K562 (cell line): Measurements from ENCODE around the gene SLX4IP. TPM values are rescaled to one million over a fixed set of nuclear protein-coding genes. Genes with fewer than 3 reads are reported as not detected.

ENCODE experiments used
- ATAC-seq: fragments of 200-7000 bp; cut with Tn5 transposase; 3 replicates; pipeline ENCODE4 v1.9.1; 2020; ENCODE audit warnings: moderate library complexity
- BruUV-seq: library from RNA; stranded (reverse); fragments of 400-500 nt; replicated peaks from 2 replicates; lab custom pipeline; 2021; lab: Mats Ljungman, UMichigan
- CTCF ChIA-PET: fragments of 300-600 bp; formaldehyde crosslinking; extraction: SDS; loops from one replicate; lab custom pipeline; 2021; ENCODE audit warnings: low intra/inter-chr PET ratio; lab: Yijun Ruan, JAX
- POLR2A ChIA-PET: fragments of 300-600, 350-650 bp; sonication (Branson Sonifier 250); formaldehyde crosslinking; extraction: SDS; loops from one replicate; lab custom pipeline; 2021; ENCODE audit warnings: antibody characterized with exemption, inconsistent platforms; lab: Yijun Ruan, JAX
- DNase-seq, 4 experiments: peaks; one replicate each; pipeline versions ENCODE4 v3.0.0 to v3.0.0-alpha.2; 2011 to 2018; ENCODE audit warnings: low spot score in 3 of 4, mixed read lengths in 3 of 4; ENCODE audit errors: extremely low read depth in 1 of 4
- FAIRE-seq: peaks from 2 replicates; lab custom pipeline; 2011; peaks lifted over from hg19 to GRCh38; lab: Jason Lieb, UNC
- H2AFZ ChIP-seq: 2 replicates; pipeline ENCODE4 v1.6.0; 2011; ENCODE audit warnings: low read depth, low read length, control low read depth, inconsistent platforms
- H3K27ac ChIP-seq: fragments of 200-600 bp; 3 replicates; pipeline ENCODE4 v1.8.0; 2011; ENCODE audit warnings: low read depth, mild to moderate bottlenecking, control low read depth, inconsistent platforms, low read length, moderate library complexity, mixed read lengths; ENCODE audit errors: extremely low read depth
- H3K27me3 ChIP-seq, 2 experiments: fragments of 300-600 bp in 1 of 2; 2 replicates in 1 of 2; 3 replicates in 1 of 2; pipeline versions ENCODE4 v1.6.0 to v1.8.0; 2011; ENCODE audit warnings: inconsistent platforms in 2 of 2, low read length in 2 of 2, mild to moderate bottlenecking in 1 of 2, mixed read lengths in 1 of 2, moderate library complexity in 1 of 2; ENCODE audit not compliant: control insufficient read depth in 2 of 2, insufficient read depth in 2 of 2
- H3K36me3 ChIP-seq: fragments of 300-600 bp; 3 replicates; pipeline ENCODE4 v1.8.0; 2011; ENCODE audit warnings: mild to moderate bottlenecking, low read length, inconsistent platforms; ENCODE audit not compliant: control insufficient read depth, insufficient read depth
- H3K4me1 ChIP-seq, 2 experiments: fragments of 200-600 bp in 1 of 2; replicated peaks in 1 of 2; 2 replicates in 1 of 2; 3 replicates in 1 of 2; pipeline versions ENCODE4 v1.5.1 to v1.8.0; 2011; ENCODE audit warnings: inconsistent platforms in 2 of 2, low read length in 2 of 2, mild to moderate bottlenecking in 1 of 2, mixed read lengths in 1 of 2, moderate library complexity in 1 of 2; ENCODE audit not compliant: control insufficient read depth in 2 of 2, insufficient read depth in 2 of 2
- H3K4me2 ChIP-seq: 2 replicates; pipeline ENCODE4 v1.6.1; 2011; ENCODE audit warnings: low read length, control low read depth, inconsistent platforms, mixed read lengths; ENCODE audit not compliant: insufficient read depth
- H3K4me3 ChIP-seq: fragments of 200-600 bp; sonication (generic), shearing (Covaris generic); 2 replicates; pipeline ENCODE4 v1.5.1; 2016; ENCODE audit warnings: control low read depth, inconsistent platforms
- H3K79me2 ChIP-seq: fragments of 200-600 bp; 3 replicates; pipeline ENCODE4 v1.8.0; 2011; ENCODE audit warnings: low read length, inconsistent platforms; ENCODE audit not compliant: control insufficient read depth, insufficient read depth
- H3K9ac ChIP-seq, 2 experiments: 2 replicates each; pipeline versions ENCODE4 v1.6.0 to v1.6.1; 2011; ENCODE audit warnings: low read depth in 2 of 2, low read length in 2 of 2, control low read depth in 1 of 2, inconsistent platforms in 1 of 2, mild to moderate bottlenecking in 1 of 2, mixed read lengths in 1 of 2; ENCODE audit not compliant: insufficient read depth in 1 of 2
- H3K9me1 ChIP-seq: one replicate; pipeline ENCODE4 v1.6.0; 2011; ENCODE audit warnings: inconsistent platforms, mild to moderate bottlenecking, low read length, moderate library complexity; ENCODE audit not compliant: control insufficient read depth, insufficient read depth
- H3K9me3 ChIP-seq: replicated peaks from 2 replicates; pipeline ENCODE4 v1.5.1; 2011; ENCODE audit warnings: low read depth, low read length, inconsistent platforms; ENCODE audit not compliant: control insufficient read depth, insufficient read depth
- H4K20me1 ChIP-seq: replicated peaks from 2 replicates; pipeline ENCODE4 v1.6.1; 2011; ENCODE audit warnings: low read length, inconsistent platforms, mixed read lengths; ENCODE audit not compliant: control insufficient read depth, insufficient read depth
- CREBBP ChIP-seq: IDR thresholded peaks from one replicate; pipeline ENCODE4 v1.6.1; 2012; ENCODE audit warnings: low read depth, mild to moderate bottlenecking, control low read depth, inconsistent platforms, low read length
- FIP1L1 ChIP-seq: fragments of 200-400 bp; formaldehyde crosslinking; IDR thresholded peaks from 2 replicates; pipeline ENCODE4 v1.6.1; 2018; ENCODE audit warnings: mild to moderate bottlenecking, low read depth, low read length; ENCODE audit not compliant: poor library complexity, severe bottlenecking
- HEY1 ChIP-seq: fragments of 250-450 bp; sonication (Bioruptor Pico); IDR thresholded peaks from 2 replicates; pipeline ENCODE4 v1.5.0; 2020; ENCODE audit warnings: mild to moderate bottlenecking, moderate library complexity, borderline replicate concordance
- RAD21 ChIP-seq, 2 experiments: fragments of 250-450 bp in 1 of 2; fragments of 450-650 bp in 1 of 2; sonication (Bioruptor Pico) in 1 of 2; formaldehyde crosslinking in 1 of 2; IDR thresholded peaks in 1 of 2; conservative IDR thresholded peaks in 1 of 2; 2 replicates each; pipeline versions ENCODE4 v1.4.0 to v1.8.0; 2020 to 2022; ENCODE audit warnings: mild to moderate bottlenecking in 2 of 2, moderate library complexity in 1 of 2
- RBM15 ChIP-seq: fragments of 200-400 bp; formaldehyde crosslinking; IDR thresholded peaks from 2 replicates; pipeline ENCODE4 v1.6.1; 2018; ENCODE audit warnings: mild to moderate bottlenecking, low read length, moderate library complexity; ENCODE audit not compliant: insufficient read depth
- STAT5B ChIP-seq: fragments of 250-450 bp; sonication (Bioruptor Pico); IDR thresholded peaks from 2 replicates; pipeline ENCODE4 v1.8.0; 2021; ENCODE audit warnings: mild to moderate bottlenecking, inconsistent platforms
- ZBED1 ChIP-seq: IDR thresholded peaks from 2 replicates; pipeline ENCODE4 v1.6.1; 2014
- ZC3H4 ChIP-seq: sonication (generic); formaldehyde crosslinking; IDR thresholded peaks from 2 replicates; pipeline ENCODE4 v1.9.0; 2021; ENCODE audit warnings: missing genetic modification reagents, borderline replicate concordance
- ZNF444 ChIP-seq: fragments of 250-450 bp; sonication (Bioruptor Pico); IDR thresholded peaks from 2 replicates; pipeline ENCODE4 v1.4.0; 2020; ENCODE audit warnings: mild to moderate bottlenecking, moderate library complexity
- WGBS: fragments of 100-300 bp; shearing (Covaris generic); methylation state at CpG from one replicate; pipeline ENCODE4 v1.1.6; 2016; ENCODE audit warnings: low coverage, mixed read lengths; ENCODE audit not compliant: insufficient coverage; ENCODE audit errors: missing lambda C conversion rate; 5-methylcytosine and 5-hydroxymethylcytosine counted together
- in situ Hi-C: fragments of 300-500 bp; cut with MboI; formaldehyde crosslinking; loops from 4 replicates; pipeline ENCODE4 v1.15.0; 2018; ENCODE audit warnings: inconsistent platforms, mixed read lengths
- intact Hi-C: fragments of 100-400 bp; cut with micrococcal nuclease; formaldehyde crosslinking; loops from 2 replicates; pipeline ENCODE4 v1.14.2; 2022
- polyA plus RNA-seq, 8 experiments: library from polyadenylated mRNA; depleted of rRNA in 4 of 8; stranded (reverse) in 5 of 8; unstranded in 3 of 8; fragments of >200 nt; fragmentation: Nextera tagmentation in 2 of 8; fragmentation: Illumina TruSeq in 1 of 8; extraction: Ambion mirVana in 2 of 8; extraction: Trizol in 1 of 8; gene quantifications; 2 replicates each; pipeline versions ENCODE4 v1.2.1 to v1.2.3, GENCODE V29; 2011 to 2014; ENCODE audit warnings: inconsistent platforms in 1 of 8, missing spikeins in 1 of 8
- total RNA-seq, 7 experiments: library from RNA; depleted of rRNA in 6 of 7; stranded (reverse); fragments of >200 nt in 6 of 7; fragmentation: Illumina TruSeq in 2 of 7; extraction: Trizol in 2 of 7; gene quantifications; 2 replicates each; pipeline versions ENCODE4 v1.2.1 to v1.2.3, GENCODE V29; 2011 to 2021; ENCODE audit warnings: low replicate concordance in 1 of 7
- TF ChIP-seq, protein P1 (sequence below): fragments of 250-450 bp; sonication (Bioruptor Pico); IDR thresholded peaks from 2 replicates; pipeline ENCODE4 v1.8.0; 2022; ENCODE audit warnings: inconsistent platforms, mild to moderate bottlenecking, moderate library complexity, borderline replicate concordance

SLX4IP gene
- total and polyA plus RNA-seq, 9 of the 15 experiments (the other 6 are each of a cell fraction or from before 2014, with no cell fraction given), result 1.5 to 5.9 (median 3.5) TPM

DNA sequence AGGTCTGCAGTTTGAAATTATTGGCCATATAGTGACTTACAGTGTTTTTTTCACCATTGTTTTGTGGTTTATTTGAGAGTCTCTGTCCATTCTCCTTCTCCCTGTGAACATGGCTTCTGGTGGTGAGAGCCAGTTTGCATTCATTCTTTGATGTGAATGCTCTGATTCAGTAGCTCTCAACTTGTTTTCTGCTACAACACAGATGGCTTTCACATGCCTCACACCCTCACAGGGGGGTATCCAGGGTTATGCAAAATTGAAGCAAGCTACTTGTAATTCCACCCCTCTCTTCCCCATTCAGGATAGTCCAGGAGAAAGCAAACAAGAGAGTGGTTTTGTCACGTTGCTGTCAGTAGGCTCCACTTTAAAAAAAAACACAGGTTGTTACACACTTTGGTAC, 55.6 kb downstream of the SLX4IP start:
- POLR2A ChIA-PET, result interaction anchor here (0.6 kb wide), 1 partner anchor 51 kb away, joined by 3 read pairs; no protein-coding TSS in a partner anchor
- Histone ChIP-seq H3K27ac (no peak overlapping the region), H3K27me3 (no peaks in the 10 kb centered on the region), H3K4me2 (no peak overlapping the region), H3K4me3 (no peak overlapping the region), H4K20me1 (no peaks in the 10 kb centered on the region), H3K9ac (no peak overlapping the region), H3K4me1 (peaks cover 0 to 8% of the 10 kb centered on the region in 2 experiments; a peak in 2 of 5 replicates), H3K79me2 (no peaks in the 10 kb centered on the region; the same call in 2 of the 3 replicates), H3K36me3 (no peaks in the 10 kb centered on the region), H3K9me3 (no peaks in the 10 kb centered on the region), H3K9me1 (no peaks in the 10 kb centered on the region), H2AFZ (no peak overlapping the region)
- no peak for FAIRE-seq
- intact Hi-C loops, result loop anchor here (5.0 kb wide), 1 partner anchor 58 kb away; the partner anchor contains the start of gene MKKS
- ATAC-seq, result no peak
- no peak for DNase-seq
- CTCF ChIA-PET, result no interaction called here
- BruUV-seq, result no TSS peak
- WGBS, result no CpG with 5 or more reads among the region's 1 CpG
- TF ChIP-seq ZC3H4 (CRISPR knock-in tag) (no peak), FIP1L1 (no peak), STAT5B (CRISPR knock-in tag) (no peak), CREBBP (no peak), RAD21 (CRISPR knock-in tag; conservative IDR thresholded peaks at IDR 0.05 in 1 of 2, IDR thresholded peaks at IDR 0.05 in 1 of 2) (no peak), ZBED1 (no peak), HEY1 (CRISPR knock-in tag) (no peak), ZNF444 (CRISPR knock-in tag) (no peak), RBM15 (no peak)
- TF ChIP-seq, protein P1, sequence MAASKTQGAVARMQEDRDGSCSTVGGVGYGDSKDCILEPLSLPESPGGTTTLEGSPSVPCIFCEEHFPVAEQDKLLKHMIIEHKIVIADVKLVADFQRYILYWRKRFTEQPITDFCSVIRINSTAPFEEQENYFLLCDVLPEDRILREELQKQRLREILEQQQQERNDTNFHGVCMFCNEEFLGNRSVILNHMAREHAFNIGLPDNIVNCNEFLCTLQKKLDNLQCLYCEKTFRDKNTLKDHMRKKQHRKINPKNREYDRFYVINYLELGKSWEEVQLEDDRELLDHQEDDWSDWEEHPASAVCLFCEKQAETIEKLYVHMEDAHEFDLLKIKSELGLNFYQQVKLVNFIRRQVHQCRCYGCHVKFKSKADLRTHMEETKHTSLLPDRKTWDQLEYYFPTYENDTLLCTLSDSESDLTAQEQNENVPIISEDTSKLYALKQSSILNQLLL (CRISPR knock-in tag), result no peak
- in situ Hi-C loops, result no loop called here
